K562 (cell line): ENCODE results near the gene PRKAA1. TPM values are rescaled to one million over a fixed set of nuclear protein-coding genes. Genes with fewer than 3 reads are reported as not detected.

Experiments used
- BRCA1 ChIP-seq, 2 experiments: fragments of 450-650 bp in 1 of 2; sonication (generic) in 1 of 2; formaldehyde crosslinking in 1 of 2; IDR thresholded peaks; 2 replicates each; pipeline versions ENCODE4 v1.5.0 to v1.6.1; 2017 to 2020; ENCODE audit warnings: mild to moderate bottlenecking in 1 of 2, missing genetic modification reagents in 1 of 2
- CEBPB ChIP-seq: fragments of 450-650 bp; IDR thresholded peaks from 2 replicates; pipeline ENCODE4 v1.6.1; 2016; ENCODE audit warnings: missing genetic modification characterization, missing compliant biosample characterization
- ETV5 ChIP-seq: sonication (generic); formaldehyde crosslinking; IDR thresholded peaks from 2 replicates; pipeline ENCODE4 v1.4.0; 2020; ENCODE audit warnings: low read depth, mild to moderate bottlenecking, missing genetic modification reagents
- EZH2 ChIP-seq: IDR thresholded peaks from 2 replicates; pipeline ENCODE4 v1.6.1; 2012; ENCODE audit warnings: low read depth, mild to moderate bottlenecking, inconsistent platforms, low read length, borderline replicate concordance
- GABPB1 ChIP-seq: sonication (generic); formaldehyde crosslinking; IDR thresholded peaks from 2 replicates; pipeline ENCODE4 v1.8.0; 2022; ENCODE audit warnings: mild to moderate bottlenecking, missing genetic modification reagents
- HDAC2 ChIP-seq: fragments of 450-650 bp; IDR thresholded peaks from 2 replicates; pipeline ENCODE4 v1.6.1; 2016; ENCODE audit warnings: mild to moderate bottlenecking
- HNRNPH1 ChIP-seq: fragments of 200-400 bp; formaldehyde crosslinking; optimal IDR thresholded peaks from 2 replicates; pipeline ENCODE3; 2017; ENCODE audit warnings: low read depth, mild to moderate bottlenecking, low read length, moderate library complexity
- JUNB ChIP-seq: fragments of 450-650 bp; formaldehyde crosslinking; conservative IDR thresholded peaks from 2 replicates; pipeline ENCODE4 v1.4.0; 2020; ENCODE audit warnings: mild to moderate bottlenecking
- KLF10 ChIP-seq: fragments of 250-450 bp; sonication (Bioruptor Pico); IDR thresholded peaks from 2 replicates; pipeline ENCODE4 v1.6.1; 2021; ENCODE audit warnings: matching md5 sums
- RBM22 ChIP-seq: fragments of 200-400 bp; formaldehyde crosslinking; IDR thresholded peaks from 2 replicates; pipeline ENCODE4 v1.6.1; 2018; ENCODE audit warnings: low read length, low read depth; ENCODE audit not compliant: poor library complexity, severe bottlenecking
- SRSF1 ChIP-seq: fragments of 200-400 bp; formaldehyde crosslinking; IDR thresholded peaks from 2 replicates; pipeline ENCODE4 v1.6.1; 2017; ENCODE audit warnings: mild to moderate bottlenecking, low read depth, low read length, moderate library complexity
- STAG1 ChIP-seq: sonication (generic); formaldehyde crosslinking; IDR thresholded peaks from 2 replicates; pipeline ENCODE4 v1.5.0; 2020; ENCODE audit warnings: missing genetic modification reagents, borderline replicate concordance
- TARDBP ChIP-seq: fragments of 450-650 bp; IDR thresholded peaks from 2 replicates; pipeline ENCODE4 v1.6.1; 2016
- ZNF436 ChIP-seq: fragments of 250-450, 450-650 bp; sonication (Bioruptor Pico); formaldehyde crosslinking; IDR thresholded peaks from 2 replicates; pipeline ENCODE4 v1.7.0; 2020; ENCODE audit warnings: mild to moderate bottlenecking
- polyA plus RNA-seq, 8 experiments: library from polyadenylated mRNA; depleted of rRNA in 4 of 8; stranded (reverse) in 5 of 8; unstranded in 3 of 8; fragments of >200 nt; fragmentation: Nextera tagmentation in 2 of 8; fragmentation: Illumina TruSeq in 1 of 8; extraction: Ambion mirVana in 2 of 8; extraction: Trizol in 1 of 8; gene quantifications; 2 replicates each; pipeline versions ENCODE4 v1.2.1 to v1.2.3, GENCODE V29; 2011 to 2014; ENCODE audit warnings: inconsistent platforms in 1 of 8, missing spikeins in 1 of 8
- total RNA-seq, 7 experiments: library from RNA; depleted of rRNA in 6 of 7; stranded (reverse); fragments of >200 nt in 6 of 7; fragmentation: Illumina TruSeq in 2 of 7; extraction: Trizol in 2 of 7; gene quantifications; 2 replicates each; pipeline versions ENCODE4 v1.2.1 to v1.2.3, GENCODE V29; 2011 to 2021; ENCODE audit warnings: low replicate concordance in 1 of 7
- TF ChIP-seq, protein P1 (sequence below), 2 experiments: fragments of 150-350 bp in 1 of 2; IDR thresholded peaks; 2 replicates each; pipeline ENCODE4 v1.6.1; 2012 to 2016; ENCODE audit warnings: low read depth in 2 of 2, low read length in 2 of 2, mild to moderate bottlenecking in 1 of 2, moderate library complexity in 1 of 2
- TF ChIP-seq, protein P2 (sequence below): IDR thresholded peaks from 2 replicates; pipeline ENCODE4 v1.6.1; 2011; ENCODE audit warnings: borderline replicate concordance, low read depth, mild to moderate bottlenecking, moderate library complexity, low read length; ENCODE audit not compliant: insufficient read depth, poor library complexity, severe bottlenecking
- TF ChIP-seq, protein P3 (sequence below): sonication (generic); formaldehyde crosslinking; IDR thresholded peaks from 2 replicates; pipeline ENCODE4 v1.9.0; 2022; ENCODE audit warnings: mild to moderate bottlenecking, missing genetic modification reagents
- TF ChIP-seq, protein P4 (sequence below): fragments of 250-450 bp; sonication (Bioruptor Pico); IDR thresholded peaks from 2 replicates; pipeline ENCODE4 v1.4.0; 2020
- TF ChIP-seq, protein P5 (sequence below): IDR thresholded peaks from 2 replicates; pipeline ENCODE4 v1.6.1; 2014; ENCODE audit warnings: antibody characterized with exemption

PRKAA1 gene
- total and polyA plus RNA-seq, 9 of the 15 experiments (the other 6 are each of a cell fraction or from before 2014, with no cell fraction given) = 24.5 to 84.0 (median 51.4) TPM

DNA sequence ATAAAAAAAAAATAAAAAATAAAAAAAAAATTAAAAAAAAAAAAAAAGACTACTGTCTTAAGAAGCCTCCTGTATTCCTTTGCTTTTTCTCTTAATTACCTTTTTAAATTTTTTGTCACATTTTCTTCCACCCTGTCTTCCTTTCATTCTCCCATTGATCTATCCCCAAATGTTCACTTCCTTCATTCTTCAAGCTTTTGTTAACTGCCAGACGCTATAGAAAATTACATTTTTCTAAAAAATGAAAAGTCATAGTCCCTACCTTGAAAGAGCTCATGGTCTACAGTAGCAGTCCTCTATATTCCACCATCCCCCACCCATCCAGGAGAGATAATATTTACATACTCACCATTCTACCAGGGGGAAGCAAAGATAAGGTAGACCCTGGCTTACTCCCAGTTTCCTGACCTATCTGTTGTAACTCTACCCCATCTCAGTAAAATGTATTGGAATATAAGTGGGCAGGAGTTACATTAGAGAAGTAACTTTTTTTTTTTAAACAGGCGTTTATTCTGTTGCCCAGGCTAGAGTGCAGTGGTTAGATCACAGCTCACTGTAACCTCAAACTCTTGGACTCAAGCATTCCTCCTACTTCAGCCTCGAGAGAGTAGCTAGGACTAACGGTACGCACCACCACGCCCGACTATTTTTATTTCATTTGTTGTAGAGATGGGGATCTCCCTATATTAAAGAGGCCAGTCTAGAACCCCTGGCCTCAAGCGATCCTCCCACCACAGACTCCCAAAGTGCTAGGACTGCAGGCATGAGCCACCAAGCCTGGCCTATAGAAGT lies 3.8 kb upstream of the PRKAA1 start (continued):
- TF ChIP-seq, protein P1, sequence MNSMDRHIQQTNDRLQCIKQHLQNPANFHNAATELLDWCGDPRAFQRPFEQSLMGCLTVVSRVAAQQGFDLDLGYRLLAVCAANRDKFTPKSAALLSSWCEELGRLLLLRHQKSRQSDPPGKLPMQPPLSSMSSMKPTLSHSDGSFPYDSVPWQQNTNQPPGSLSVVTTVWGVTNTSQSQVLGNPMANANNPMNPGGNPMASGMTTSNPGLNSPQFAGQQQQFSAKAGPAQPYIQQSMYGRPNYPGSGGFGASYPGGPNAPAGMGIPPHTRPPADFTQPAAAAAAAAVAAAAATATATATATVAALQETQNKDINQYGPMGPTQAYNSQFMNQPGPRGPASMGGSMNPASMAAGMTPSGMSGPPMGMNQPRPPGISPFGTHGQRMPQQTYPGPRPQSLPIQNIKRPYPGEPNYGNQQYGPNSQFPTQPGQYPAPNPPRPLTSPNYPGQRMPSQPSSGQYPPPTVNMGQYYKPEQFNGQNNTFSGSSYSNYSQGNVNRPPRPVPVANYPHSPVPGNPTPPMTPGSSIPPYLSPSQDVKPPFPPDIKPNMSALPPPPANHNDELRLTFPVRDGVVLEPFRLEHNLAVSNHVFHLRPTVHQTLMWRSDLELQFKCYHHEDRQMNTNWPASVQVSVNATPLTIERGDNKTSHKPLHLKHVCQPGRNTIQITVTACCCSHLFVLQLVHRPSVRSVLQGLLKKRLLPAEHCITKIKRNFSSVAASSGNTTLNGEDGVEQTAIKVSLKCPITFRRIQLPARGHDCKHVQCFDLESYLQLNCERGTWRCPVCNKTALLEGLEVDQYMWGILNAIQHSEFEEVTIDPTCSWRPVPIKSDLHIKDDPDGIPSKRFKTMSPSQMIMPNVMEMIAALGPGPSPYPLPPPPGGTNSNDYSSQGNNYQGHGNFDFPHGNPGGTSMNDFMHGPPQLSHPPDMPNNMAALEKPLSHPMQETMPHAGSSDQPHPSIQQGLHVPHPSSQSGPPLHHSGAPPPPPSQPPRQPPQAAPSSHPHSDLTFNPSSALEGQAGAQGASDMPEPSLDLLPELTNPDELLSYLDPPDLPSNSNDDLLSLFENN (IDR thresholded peaks at IDR 0.05; ENCODE audit: low read depth in 2 of 2, low read length in 2 of 2) = peak in 1 of 2 experiments; percentile 88; a peak in 2 of 4 replicates
- TF ChIP-seq HNRNPH1 (no peak), ZNF436 (CRISPR knock-in tag) (no peak), KLF10 (CRISPR knock-in tag) (no peak), STAG1 (CRISPR knock-in tag) (no peak), CEBPB (tag) (peak; percentile 70), EZH2 (no peak), GABPB1 (CRISPR knock-in tag) (0 out of 2 replicates have a peak, but pooled peaks have one; percentile 22), TARDBP (peak; percentile 79; the same call in 1 of the 2 replicates), RBM22 (no peak), HDAC2 (0 out of 2 replicates have a peak, but pooled peaks have one; percentile 63), BRCA1 (IDR thresholded peaks at IDR 0.05) (no peak), BRCA1 (CRISPR knock-in tag; IDR thresholded peaks at IDR 0.05) (no peak), SRSF1 (no peak), ETV5 (CRISPR knock-in tag) (no peak; the same call in 1 of the 2 replicates), JUNB (CRISPR knock-in tag) (no peak)
- TF ChIP-seq, protein P2, sequence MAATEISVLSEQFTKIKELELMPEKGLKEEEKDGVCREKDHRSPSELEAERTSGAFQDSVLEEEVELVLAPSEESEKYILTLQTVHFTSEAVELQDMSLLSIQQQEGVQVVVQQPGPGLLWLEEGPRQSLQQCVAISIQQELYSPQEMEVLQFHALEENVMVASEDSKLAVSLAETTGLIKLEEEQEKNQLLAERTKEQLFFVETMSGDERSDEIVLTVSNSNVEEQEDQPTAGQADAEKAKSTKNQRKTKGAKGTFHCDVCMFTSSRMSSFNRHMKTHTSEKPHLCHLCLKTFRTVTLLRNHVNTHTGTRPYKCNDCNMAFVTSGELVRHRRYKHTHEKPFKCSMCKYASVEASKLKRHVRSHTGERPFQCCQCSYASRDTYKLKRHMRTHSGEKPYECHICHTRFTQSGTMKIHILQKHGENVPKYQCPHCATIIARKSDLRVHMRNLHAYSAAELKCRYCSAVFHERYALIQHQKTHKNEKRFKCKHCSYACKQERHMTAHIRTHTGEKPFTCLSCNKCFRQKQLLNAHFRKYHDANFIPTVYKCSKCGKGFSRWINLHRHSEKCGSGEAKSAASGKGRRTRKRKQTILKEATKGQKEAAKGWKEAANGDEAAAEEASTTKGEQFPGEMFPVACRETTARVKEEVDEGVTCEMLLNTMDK = no peak
- TF ChIP-seq, protein P3, sequence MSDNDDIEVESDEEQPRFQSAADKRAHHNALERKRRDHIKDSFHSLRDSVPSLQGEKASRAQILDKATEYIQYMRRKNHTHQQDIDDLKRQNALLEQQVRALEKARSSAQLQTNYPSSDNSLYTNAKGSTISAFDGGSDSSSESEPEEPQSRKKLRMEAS (CRISPR knock-in tag) = no peak
- TF ChIP-seq, protein P4, sequence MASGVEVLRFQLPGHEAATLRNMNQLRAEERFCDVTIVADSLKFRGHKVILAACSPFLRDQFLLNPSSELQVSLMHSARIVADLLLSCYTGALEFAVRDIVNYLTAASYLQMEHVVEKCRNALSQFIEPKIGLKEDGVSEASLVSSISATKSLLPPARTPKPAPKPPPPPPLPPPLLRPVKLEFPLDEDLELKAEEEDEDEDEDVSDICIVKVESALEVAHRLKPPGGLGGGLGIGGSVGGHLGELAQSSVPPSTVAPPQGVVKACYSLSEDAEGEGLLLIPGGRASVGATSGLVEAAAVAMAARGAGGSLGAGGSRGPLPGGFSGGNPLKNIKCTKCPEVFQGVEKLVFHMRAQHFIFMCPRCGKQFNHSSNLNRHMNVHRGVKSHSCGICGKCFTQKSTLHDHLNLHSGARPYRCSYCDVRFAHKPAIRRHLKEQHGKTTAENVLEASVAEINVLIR (CRISPR knock-in tag) = no peak; the same call in 1 of the 2 replicates
- TF ChIP-seq, protein P5, sequence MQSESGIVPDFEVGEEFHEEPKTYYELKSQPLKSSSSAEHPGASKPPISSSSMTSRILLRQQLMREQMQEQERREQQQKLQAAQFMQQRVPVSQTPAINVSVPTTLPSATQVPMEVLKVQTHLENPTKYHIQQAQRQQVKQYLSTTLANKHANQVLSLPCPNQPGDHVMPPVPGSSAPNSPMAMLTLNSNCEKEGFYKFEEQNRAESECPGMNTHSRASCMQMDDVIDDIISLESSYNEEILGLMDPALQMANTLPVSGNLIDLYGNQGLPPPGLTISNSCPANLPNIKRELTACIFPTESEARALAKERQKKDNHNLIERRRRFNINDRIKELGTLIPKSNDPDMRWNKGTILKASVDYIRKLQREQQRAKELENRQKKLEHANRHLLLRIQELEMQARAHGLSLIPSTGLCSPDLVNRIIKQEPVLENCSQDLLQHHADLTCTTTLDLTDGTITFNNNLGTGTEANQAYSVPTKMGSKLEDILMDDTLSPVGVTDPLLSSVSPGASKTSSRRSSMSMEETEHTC = no peak
